KMS-11 (cell line): Measurements from ENCODE around the gene SPDYE4.

Experiments used
- H2AFZ ChIP-seq: fragments of 200-600 bp; sonication (generic); 2 replicates; pipeline ENCODE4 v1.6.1; 2016; ENCODE audit warnings: antibody characterized with exemption, mixed run types, low read depth
- H3K27ac ChIP-seq: fragments of 200-600 bp; sonication (generic); 2 replicates; pipeline ENCODE4 v1.6.1; 2016; ENCODE audit warnings: mild to moderate bottlenecking, mixed run types
- H3K27me3 ChIP-seq: fragments of 200-600 bp; sonication (generic); 2 replicates; pipeline ENCODE4 v1.6.1; 2017; ENCODE audit warnings: mild to moderate bottlenecking, low read depth, mixed run types, moderate library complexity; ENCODE audit not compliant: insufficient read depth
- H3K36me3 ChIP-seq: fragments of 200-600 bp; sonication (generic); 2 replicates; pipeline ENCODE4 v1.6.1; 2017; ENCODE audit warnings: mild to moderate bottlenecking, mixed run types; ENCODE audit not compliant: insufficient read depth
- H3K4me1 ChIP-seq: fragments of 200-600 bp; sonication (generic); 2 replicates; pipeline ENCODE4 v1.6.1; 2016; ENCODE audit warnings: mild to moderate bottlenecking, low read depth, mixed run types; ENCODE audit not compliant: poor library complexity, severe bottlenecking
- H3K4me2 ChIP-seq: fragments of 200-600 bp; sonication (generic); 2 replicates; pipeline ENCODE4 v1.7.0; 2016; ENCODE audit warnings: mild to moderate bottlenecking, mixed run types
- H3K4me3 ChIP-seq: fragments of 200-600 bp; sonication (generic); IDR thresholded peaks from 2 replicates; pipeline ENCODE4 v1.6.1; 2017; ENCODE audit warnings: low read depth, low read length, mixed read lengths; ENCODE audit not compliant: insufficient read depth
- H3K79me2 ChIP-seq: fragments of 200-600 bp; sonication (generic); 2 replicates; pipeline ENCODE4 v1.6.1; 2016; ENCODE audit warnings: low read depth, mixed run types; ENCODE audit not compliant: insufficient read depth
- H3K9ac ChIP-seq: fragments of 200-600 bp; sonication (generic); 2 replicates; pipeline ENCODE4 v1.6.1; 2016; ENCODE audit warnings: mild to moderate bottlenecking, mixed run types
- H4K20me1 ChIP-seq: fragments of 200-600 bp; sonication (generic); 2 replicates; pipeline ENCODE4 v1.6.1; 2016; ENCODE audit warnings: mild to moderate bottlenecking, mixed run types; ENCODE audit not compliant: insufficient read depth
- CTCF ChIP-seq: fragments of 200-600 bp; sonication (generic); conservative IDR thresholded peaks from 2 replicates; pipeline ENCODE4 v1.6.1; 2017; ENCODE audit warnings: low read depth, mild to moderate bottlenecking, antibody characterized with exemption, low read length, moderate library complexity, mixed read lengths

SPDYE4 gene

GRCh38 chr17:8710813-8711212, 47.5 kb downstream of the SPDYE4 start:
- H3K4me1 ChIP-seq, result no peaks in the 10 kb centered on the region
- no peaks in the 10 kb centered on the region for H4K20me1 ChIP-seq
- no peaks in the 10 kb centered on the region for H3K36me3 ChIP-seq
- no peaks in the 10 kb centered on the region for H3K27me3 ChIP-seq
- no peak overlapping the region for H3K4me2 ChIP-seq
- no peak overlapping the region for H3K4me3 ChIP-seq
- TF ChIP-seq CTCF, result no peak
- H3K27ac ChIP-seq, result no peak overlapping the region
- no peaks in the 10 kb centered on the region for H3K79me2 ChIP-seq
- no peak overlapping the region for H2AFZ ChIP-seq
- no peak overlapping the region for H3K9ac ChIP-seq

DNA sequence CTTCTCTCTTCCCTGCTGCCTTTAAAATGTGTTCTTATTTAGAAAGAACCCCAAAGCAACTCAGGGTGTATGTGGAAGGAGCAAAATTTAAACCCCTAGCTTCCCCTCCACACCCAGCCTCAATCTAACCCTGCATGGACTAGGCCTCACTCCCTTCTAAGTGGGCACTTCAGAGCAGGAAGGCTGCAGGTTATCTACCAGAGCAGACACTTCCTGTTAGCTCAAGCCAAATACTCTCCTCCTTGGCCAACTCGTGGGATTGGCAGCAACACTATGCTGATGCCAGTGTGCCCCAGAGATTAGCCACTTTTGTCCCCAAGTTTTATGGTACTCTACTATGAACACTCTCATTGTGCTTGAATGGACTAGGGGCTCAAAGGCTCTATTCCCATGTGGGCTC, 49.3 kb downstream of the SPDYE4 start:
- no peaks in the 10 kb centered on the region for H4K20me1 ChIP-seq
- no peaks in the 10 kb centered on the region for H3K27me3 ChIP-seq
- no peak overlapping the region for H3K4me2 ChIP-seq
- H3K4me1 ChIP-seq, result no peaks in the 10 kb centered on the region
- TF ChIP-seq CTCF, result no peak
- no peak overlapping the region for H2AFZ ChIP-seq
- no peak overlapping the region for H3K27ac ChIP-seq
- no peak overlapping the region for H3K4me3 ChIP-seq
- H3K36me3 ChIP-seq, result no peaks in the 10 kb centered on the region
- H3K9ac ChIP-seq, result no peak overlapping the region
- H3K79me2 ChIP-seq, result no peaks in the 10 kb centered on the region

DNA sequence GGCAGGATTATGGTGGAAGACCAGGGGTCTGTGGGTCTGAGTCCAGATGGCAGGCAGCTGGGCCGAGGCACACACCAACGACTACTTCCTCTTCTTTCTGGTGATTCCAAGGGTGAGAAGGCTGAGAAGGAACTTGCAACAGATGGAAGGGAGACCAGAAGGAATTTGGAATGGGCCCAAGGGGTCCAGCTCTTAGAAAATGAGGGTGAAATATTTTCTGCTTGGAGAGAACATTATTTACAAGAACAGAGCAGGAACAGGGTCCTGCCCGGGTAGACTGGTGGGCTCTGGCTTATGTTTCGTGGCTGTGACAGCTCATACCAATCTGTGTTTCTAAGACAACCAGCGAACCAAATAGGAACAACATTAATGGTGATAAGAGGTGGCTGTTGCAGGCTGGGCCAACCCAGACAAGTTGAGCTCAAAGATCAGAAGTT, 50.3 kb downstream of the SPDYE4 start:
- Histone ChIP-seq H4K20me1 (no peaks in the 10 kb centered on the region), H2AFZ (no peak overlapping the region), H3K4me2 (no peak overlapping the region), H3K9ac (no peak overlapping the region), H3K27me3 (no peaks in the 10 kb centered on the region), H3K4me1 (no peaks in the 10 kb centered on the region), H3K36me3 (no peaks in the 10 kb centered on the region), H3K4me3 (no peak overlapping the region), H3K27ac (no peak overlapping the region), H3K79me2 (no peaks in the 10 kb centered on the region)
- no peak for TF ChIP-seq CTCF

DNA sequence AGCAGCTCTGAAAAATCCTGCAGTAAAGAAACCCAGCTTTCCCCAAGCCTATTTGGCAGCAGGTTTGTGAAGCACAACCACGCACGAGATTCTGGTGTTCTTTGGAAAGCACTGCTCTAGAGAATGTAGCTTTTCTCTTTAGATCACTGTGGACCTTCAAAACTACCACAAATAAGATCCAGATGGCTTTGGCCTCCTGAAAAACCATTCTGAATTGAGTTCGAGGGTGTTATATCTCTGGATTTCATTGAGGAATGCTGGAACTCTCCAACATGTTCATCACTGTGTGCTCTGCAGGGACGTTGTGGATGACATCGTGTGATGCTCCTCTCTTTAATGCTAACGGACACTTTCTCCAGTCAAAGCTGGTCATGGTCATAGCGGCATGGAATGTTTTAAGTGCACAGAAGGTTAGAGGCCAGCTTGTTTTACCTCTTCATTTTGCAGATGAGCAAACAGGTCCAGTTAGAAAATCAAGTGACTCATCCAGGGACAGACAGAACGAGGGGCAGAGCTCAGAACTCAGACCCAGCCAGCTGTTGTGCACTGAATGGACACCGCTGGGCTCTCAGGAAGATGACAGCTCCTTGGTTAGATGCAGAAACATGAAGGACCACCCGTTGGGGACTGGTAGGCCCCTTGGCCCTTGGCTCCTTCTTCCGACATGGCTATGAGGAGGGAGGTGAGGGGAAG, 50.9 kb downstream of the SPDYE4 start:
- Histone ChIP-seq H3K9ac (no peak overlapping the region), H2AFZ (no peak overlapping the region), H4K20me1 (no peaks in the 10 kb centered on the region), H3K27ac (no peak overlapping the region), H3K27me3 (no peaks in the 10 kb centered on the region), H3K4me2 (no peak overlapping the region), H3K4me3 (no peak overlapping the region), H3K4me1 (no peaks in the 10 kb centered on the region), H3K36me3 (no peaks in the 10 kb centered on the region), H3K79me2 (no peaks in the 10 kb centered on the region)
- TF ChIP-seq CTCF, result no peak
